ENCODE measurements around the gene CT47A1.
"Not testable (repeated sequence)": the region's sequence is repeated elsewhere in the genome, so short reads cannot be mapped to it uniquely, and the experiment has no call there.

Gene CT47A1

GRCh38 chrX:120985660-120986059, at the start of gene CT47A1:
Gene CT47A1 (minus strand): TSS chrX:120985760. CDS start chrX:120985529, 231 bp downstream.
- H3K9me2 ChIP-seq (replicated peaks; ENCODE audit: control insufficient read depth, low read length); H3K9me3 ChIP-seq (ENCODE audit: control insufficient read depth, insufficient read depth, low read length); H3K4me3 ChIP-seq (ENCODE audit: low read length); H4K20me1 ChIP-seq (ENCODE audit: control insufficient read depth, insufficient read depth, low read depth, low read length); H3F3A ChIP-seq (ENCODE audit: control insufficient read depth, insufficient read depth); H3K79me2 ChIP-seq (ENCODE audit: control insufficient read depth, low read length); H3K27me3 ChIP-seq (ENCODE audit: control insufficient read depth, low read length); H3K4me1 ChIP-seq (ENCODE audit: control insufficient read depth, low read length); H3K4me2 ChIP-seq (ENCODE audit: low read length); H3K36me3 ChIP-seq (ENCODE audit: control insufficient read depth, low read length); H3K27ac ChIP-seq (ENCODE audit: low read depth, low read length): not testable (repeated sequence)

DNA sequence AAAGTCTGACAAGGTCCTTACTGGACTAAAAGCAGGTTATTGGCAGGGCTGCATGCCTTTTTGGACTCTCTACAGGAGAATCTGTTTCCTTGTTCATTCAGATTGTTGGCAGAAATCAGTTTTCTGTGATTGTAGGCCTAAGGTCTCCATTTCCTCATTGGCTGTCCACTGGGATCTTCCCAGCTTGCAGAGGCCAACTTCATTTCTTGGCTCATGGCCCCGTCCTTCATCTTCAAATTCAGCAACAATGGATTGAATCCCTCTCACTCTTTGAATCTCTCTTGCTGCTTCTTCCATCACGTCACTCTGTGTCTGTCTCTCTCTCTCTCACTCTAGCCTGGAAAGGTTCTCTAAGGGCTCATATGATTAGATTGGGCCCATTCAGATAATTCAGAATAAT, 47.0 kb upstream of the CT47A1 start:
- H3K27ac ChIP-seq (ENCODE audit: low read depth, low read length), result no peak overlapping the region
- H3K27me3 ChIP-seq (ENCODE audit: control insufficient read depth, low read length), result no peaks in the 10 kb centered on the region
- no peak overlapping the region for H3K4me2 ChIP-seq (ENCODE audit: low read length)
- no peaks in the 10 kb centered on the region for H3F3A ChIP-seq (ENCODE audit: control insufficient read depth, insufficient read depth)
- H4K20me1 ChIP-seq (ENCODE audit: control insufficient read depth, insufficient read depth, low read depth, low read length), result no peaks in the 10 kb centered on the region
- no peaks in the 10 kb centered on the region for H3K9me2 ChIP-seq (replicated peaks; ENCODE audit: control insufficient read depth, low read length)
- TF ChIP-seq EZH2phosphoT487 (IDR thresholded peaks at IDR 0.05; ENCODE audit: borderline replicate concordance, low read length), result no peak
- H3K79me2 ChIP-seq (ENCODE audit: control insufficient read depth, low read length), result no peaks in the 10 kb centered on the region
- H3K4me1 ChIP-seq (ENCODE audit: control insufficient read depth, low read length), result no peaks in the 10 kb centered on the region
- H3K9me3 ChIP-seq (ENCODE audit: control insufficient read depth, insufficient read depth, low read length), result no peaks in the 10 kb centered on the region
- no peaks in the 10 kb centered on the region for H3K36me3 ChIP-seq (ENCODE audit: control insufficient read depth, low read length)
- H3K4me3 ChIP-seq (ENCODE audit: low read length), result no peak overlapping the region

- H3K9me3 ChIP-seq (ENCODE audit: control insufficient read depth, insufficient read depth, low read length), result no peaks in the 10 kb centered on the region
- no peak overlapping the region for H3K4me3 ChIP-seq (ENCODE audit: low read length)
- no peaks in the 10 kb centered on the region for H3F3A ChIP-seq (ENCODE audit: control insufficient read depth, insufficient read depth)
- H3K36me3 ChIP-seq (ENCODE audit: control insufficient read depth, low read length), result no peaks in the 10 kb centered on the region
- H3K9me2 ChIP-seq (replicated peaks; ENCODE audit: control insufficient read depth, low read length), result no peaks in the 10 kb centered on the region
- TF ChIP-seq EZH2phosphoT487 (IDR thresholded peaks at IDR 0.05; ENCODE audit: borderline replicate concordance, low read length) (no peak), CTCF (IDR thresholded peaks at IDR 0.05; ENCODE audit: low read depth, low read length, poor library complexity, severe bottlenecking) (no peak)
- H3K4me1 ChIP-seq (ENCODE audit: control insufficient read depth, low read length), result no peaks in the 10 kb centered on the region
- no peaks in the 10 kb centered on the region for H3K79me2 ChIP-seq (ENCODE audit: control insufficient read depth, low read length)
- no peak overlapping the region for H3K4me2 ChIP-seq (ENCODE audit: low read length)
- no peak overlapping the region for H3K27ac ChIP-seq (ENCODE audit: low read depth, low read length)
- no peaks in the 10 kb centered on the region for H4K20me1 ChIP-seq (ENCODE audit: control insufficient read depth, insufficient read depth, low read depth, low read length)
- H3K27me3 ChIP-seq (ENCODE audit: control insufficient read depth, low read length), result no peaks in the 10 kb centered on the region
Observed at GRCh38 chrX:121030083-121030482, 44.5 kb upstream of the CT47A1 start.

- H4K20me1 ChIP-seq (ENCODE audit: control insufficient read depth, insufficient read depth, low read depth, low read length), result no peaks in the 10 kb centered on the region
- no peaks in the 10 kb centered on the region for H3F3A ChIP-seq (ENCODE audit: control insufficient read depth, insufficient read depth)
- no peaks in the 10 kb centered on the region for H3K36me3 ChIP-seq (ENCODE audit: control insufficient read depth, low read length)
- no peak overlapping the region for H3K27ac ChIP-seq (ENCODE audit: low read depth, low read length)
- H3K27me3 ChIP-seq (ENCODE audit: control insufficient read depth, low read length), result no peaks in the 10 kb centered on the region
- no peak for TF ChIP-seq EZH2phosphoT487 (IDR thresholded peaks at IDR 0.05; ENCODE audit: borderline replicate concordance, low read length)
- TF ChIP-seq CTCF (IDR thresholded peaks at IDR 0.05; ENCODE audit: low read depth, low read length, poor library complexity, severe bottlenecking), result no peak
- H3K9me3 ChIP-seq (ENCODE audit: control insufficient read depth, insufficient read depth, low read length), result no peaks in the 10 kb centered on the region
- no peak overlapping the region for H3K4me2 ChIP-seq (ENCODE audit: low read length)
- no peaks in the 10 kb centered on the region for H3K79me2 ChIP-seq (ENCODE audit: control insufficient read depth, low read length)
- H3K4me3 ChIP-seq (ENCODE audit: low read length), result no peak overlapping the region
- H3K4me1 ChIP-seq (ENCODE audit: control insufficient read depth, low read length), result no peaks in the 10 kb centered on the region
- no peaks in the 10 kb centered on the region for H3K9me2 ChIP-seq (replicated peaks; ENCODE audit: control insufficient read depth, low read length)
Observed at GRCh38 chrX:121028419-121028818, 42.9 kb upstream of the CT47A1 start.

Measured in DOHH2 (cell line).